Measurements from ENCODE around the gene CAST.

DNA sequence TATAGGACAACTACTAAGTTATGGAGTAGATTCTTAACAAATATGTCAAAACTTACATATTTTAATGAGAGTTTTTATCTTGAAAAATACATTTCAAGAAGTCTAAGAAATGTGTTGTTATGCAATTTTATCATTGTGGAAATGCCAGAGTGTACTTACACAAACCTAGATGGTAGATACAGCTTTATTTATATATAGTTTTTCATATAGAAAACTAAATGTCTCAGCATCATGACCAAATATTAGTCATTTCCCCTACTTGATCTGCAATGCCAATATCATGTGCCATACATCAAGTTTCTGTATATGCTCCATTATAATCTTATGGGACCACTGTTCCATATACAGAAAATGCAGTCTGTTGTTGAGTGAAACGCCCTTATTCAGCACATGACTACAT, 28.7 kb downstream of the CAST start:
- TF ChIP-seq POLR2AphosphoS5 (IDR thresholded peaks at IDR 0.05; ENCODE audit: low read depth, low read length) (no peak), POLR2A (IDR thresholded peaks at IDR 0.05; ENCODE audit: low read depth, low read length) (no peak), TAF1 (IDR thresholded peaks at IDR 0.05; ENCODE audit: low read depth, low read length) (no peak)

All from GM12891 (cell line).